ENCODE data around the gene HES4. TPM values are rescaled to one million over a fixed set of nuclear protein-coding genes. Genes with fewer than 3 reads are reported as not detected.

Gene HES4
- total and polyA plus RNA-seq, 10 of the 15 experiments (the other 5 are each of a cell fraction or from before 2014, with no cell fraction given) = 0.44 to 1.7 (median 0.85) TPM; not detected in 5

- TF ChIP-seq ZNF687 (IDR thresholded peaks at IDR 0.05) (no peak), EED (IDR thresholded peaks at IDR 0.05; ENCODE audit: low read depth) (no peak), ATF7 (IDR thresholded peaks at IDR 0.05; ENCODE audit: low read depth) (no peak), ZBTB11 (CRISPR knock-in tag; IDR thresholded peaks at IDR 0.05) (no peak), EGR1 (IDR thresholded peaks at IDR 0.05; ENCODE audit: borderline replicate concordance in 1 of 2, low read depth in 2 of 2, low read length in 2 of 2) (no peak; a peak in 1 of 3 replicates), MYC (IDR thresholded peaks at IDR 0.05; ENCODE audit: insufficient read depth, insufficient read length, insufficient replicate concordance, low read length, severe bottlenecking) (peak; percentile 74)
Observed at GRCh38 chr1:958823-959730, 40.8 kb downstream of the HES4 start, which contains the start of gene NOC2L (continued).

All from GM12878 (cell line).